Measurements from ENCODE around the gene C4A.
"Not testable (repeated sequence)": the region's sequence is repeated elsewhere in the genome, so short reads cannot be mapped to it uniquely, and the experiment has no call there.

C4A gene

GRCh38 chr6:32013738-32014137, 31.9 kb downstream of the C4A start:
- not testable (repeated sequence) for DNase-seq (ENCODE audit: low read depth, low spot score)

GRCh38 chr6:32014547-32014946, 32.7 kb downstream of the C4A start, which contains the start of gene C4B:
TSS of gene C4B (plus strand) at chr6:32014795. CDS start at chr6:32014846, 51 bp downstream.
- not testable (repeated sequence) for DNase-seq (ENCODE audit: low read depth, low spot score); H3K27ac ChIP-seq

More at GRCh38 chr6:32013738-32014137, 31.9 kb downstream of the C4A start:
- not testable (repeated sequence) for H3K27ac ChIP-seq

GRCh38 chr6:32022100-32022499, 40.2 kb downstream of the C4A start:
- not testable (repeated sequence) for DNase-seq (ENCODE audit: low read depth, low spot score); H3K27ac ChIP-seq

- not testable (repeated sequence) for H3K27ac ChIP-seq; DNase-seq (ENCODE audit: low read depth, low spot score)
Measured at GRCh38 chr6:32028631-32029030, 46.8 kb downstream of the C4A start.

GRCh38 chr6:32029553-32029952, 47.7 kb downstream of the C4A start:
- not testable (repeated sequence) for H3K27ac ChIP-seq; DNase-seq (ENCODE audit: low read depth, low spot score)

GRCh38 chr6:32035283-32036013, 53.6 kb downstream of the C4A start:
- DNase-seq (ENCODE audit: low read depth, low spot score); H3K27ac ChIP-seq: not testable (repeated sequence)

- H3K27ac ChIP-seq; DNase-seq (ENCODE audit: low read depth, low spot score): not testable (repeated sequence)
Measured at GRCh38 chr6:32037136-32037535, 55.3 kb downstream of the C4A start.

- H3K27ac ChIP-seq; DNase-seq (ENCODE audit: low read depth, low spot score): not testable (repeated sequence)
Measured at GRCh38 chr6:32037598-32038524, 56.0 kb downstream of the C4A start, which contains the start of gene CYP21A2. TSS of gene CYP21A2 (plus strand) at chr6:32038415. CDS start at chr6:32038423, 8 bp downstream.

- DNase-seq (ENCODE audit: low read depth, low spot score); H3K27ac ChIP-seq: not testable (repeated sequence)
Measured at GRCh38 chr6:32038878-32039277, 57.0 kb downstream of the C4A start.

GRCh38 chr6:32039321-32040274, 57.7 kb downstream of the C4A start:
- not testable (repeated sequence) for H3K27ac ChIP-seq; DNase-seq (ENCODE audit: low read depth, low spot score)

- not testable (repeated sequence) for DNase-seq (ENCODE audit: low read depth, low spot score); H3K27ac ChIP-seq
Measured at GRCh38 chr6:32040299-32041049, 58.6 kb downstream of the C4A start.

GRCh38 chr6:32041050-32041321, 59.1 kb downstream of the C4A start:
- not testable (repeated sequence) for DNase-seq (ENCODE audit: low read depth, low spot score); H3K27ac ChIP-seq

GRCh38 chr6:32041385-32041784, 59.5 kb downstream of the C4A start:
- H3K27ac ChIP-seq; DNase-seq (ENCODE audit: low read depth, low spot score): not testable (repeated sequence)

GRCh38 chr6:32042276-32042675, 60.4 kb downstream of the C4A start:
- H3K27ac ChIP-seq; DNase-seq (ENCODE audit: low read depth, low spot score): not testable (repeated sequence)

- not testable (repeated sequence) for DNase-seq (ENCODE audit: low read depth, low spot score); H3K27ac ChIP-seq
Measured at GRCh38 chr6:32043589-32044380, 61.9 kb downstream of the C4A start.

- not testable (repeated sequence) for H3K27ac ChIP-seq; DNase-seq (ENCODE audit: low read depth, low spot score)
Measured at GRCh38 chr6:32044916-32045315, 63.1 kb downstream of the C4A start.

- no peak for DNase-seq (ENCODE audit: low read depth, low spot score)
- H3K27ac ChIP-seq: no peak overlapping the region
Measured at GRCh38 chr6:32045811-32046449, 64.1 kb downstream of the C4A start.

All from epithelial cell of prostate (primary cell).